C1 segment of cervical spinal cord (tissue), 14 donors: ENCODE data around the gene PRKAR1B.
A peak's percentile ranks its signal among the peaks of the same experiment; 100 is the strongest.

Source experiments
- DNase-seq, 14 donors: peaks; one replicate each; lab custom pipeline; 2025; lab: John Stamatoyannopoulos, UW

Gene PRKAR1B

DNA sequence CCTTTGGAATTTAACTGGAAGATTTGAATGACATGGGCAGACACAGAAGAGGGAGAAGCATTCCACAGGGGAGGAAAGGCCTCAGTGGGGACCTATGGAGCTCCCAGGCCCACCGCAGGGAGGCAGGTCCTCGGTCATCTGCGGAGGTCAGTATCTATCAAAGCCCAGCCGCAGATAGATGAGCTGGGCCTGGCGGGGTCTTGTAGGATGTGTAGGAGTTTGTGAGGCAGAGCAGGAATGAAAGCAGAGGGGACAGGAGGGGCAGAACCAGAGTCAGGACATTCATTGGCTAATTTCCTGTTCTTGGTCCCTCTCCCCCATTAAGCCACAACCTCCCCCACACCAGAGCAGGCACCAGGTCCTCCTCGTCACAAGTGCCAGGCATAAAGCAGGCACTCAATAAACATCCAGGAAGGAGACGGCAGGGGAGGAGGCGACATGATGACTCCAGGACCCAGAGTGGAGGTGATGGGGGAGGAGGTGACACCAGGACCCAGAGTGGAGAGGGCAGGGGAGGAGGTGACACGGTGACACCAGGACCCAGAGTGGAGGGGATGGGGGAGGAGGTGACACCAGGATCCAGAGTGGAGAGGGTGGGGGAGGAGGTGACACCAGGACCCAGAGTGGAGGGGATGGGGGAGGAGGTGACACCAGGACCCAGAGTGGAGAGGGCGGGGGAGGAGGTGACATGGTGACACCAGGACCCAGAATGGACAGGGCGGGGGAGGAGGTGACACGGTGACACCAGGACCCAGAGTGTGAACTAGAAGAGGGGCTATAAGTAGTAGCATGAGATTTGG, 123.7 kb downstream of the PRKAR1B start:
- no peak for DNase-seq

DNA sequence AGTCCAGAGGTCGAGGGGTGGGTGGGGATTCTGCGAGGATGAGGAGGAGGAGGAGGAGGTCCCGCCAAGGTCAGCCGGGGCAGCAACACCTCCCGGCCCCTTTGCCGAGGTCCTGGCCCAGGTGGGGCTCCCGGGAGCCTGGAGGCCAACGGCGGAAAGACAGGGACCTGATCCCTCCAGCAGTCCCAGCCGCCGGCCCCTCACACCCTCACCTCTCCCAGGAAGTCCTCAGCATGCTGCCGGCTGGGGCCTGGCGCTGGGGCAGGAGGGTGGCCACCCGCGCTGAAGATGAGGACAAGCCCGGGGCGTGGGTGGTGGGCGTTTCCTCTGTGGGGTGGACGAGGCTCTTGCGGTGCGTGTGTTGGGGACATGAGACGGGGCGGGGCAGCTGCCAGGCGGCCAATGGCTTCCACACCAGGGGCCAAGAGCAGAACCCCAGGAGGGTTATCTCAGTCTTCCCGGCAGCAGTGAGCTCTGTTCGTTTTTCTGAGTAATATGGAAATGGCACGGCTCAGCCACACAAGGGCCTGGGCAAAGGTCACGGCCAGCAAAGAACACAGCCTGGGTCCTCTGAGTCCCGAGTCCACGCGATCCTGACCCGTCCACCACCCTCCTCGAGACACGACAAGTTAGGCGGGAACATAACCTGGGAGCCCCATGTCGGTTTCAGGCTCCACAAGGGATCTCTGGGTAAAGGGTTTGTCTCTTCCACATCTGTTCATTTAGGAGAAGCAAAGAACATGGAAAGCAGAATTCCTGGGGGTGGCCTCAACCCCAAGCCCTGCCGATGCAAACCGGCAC, 124.5 kb downstream of the PRKAR1B start:
- DNase-seq = no peak

DNA sequence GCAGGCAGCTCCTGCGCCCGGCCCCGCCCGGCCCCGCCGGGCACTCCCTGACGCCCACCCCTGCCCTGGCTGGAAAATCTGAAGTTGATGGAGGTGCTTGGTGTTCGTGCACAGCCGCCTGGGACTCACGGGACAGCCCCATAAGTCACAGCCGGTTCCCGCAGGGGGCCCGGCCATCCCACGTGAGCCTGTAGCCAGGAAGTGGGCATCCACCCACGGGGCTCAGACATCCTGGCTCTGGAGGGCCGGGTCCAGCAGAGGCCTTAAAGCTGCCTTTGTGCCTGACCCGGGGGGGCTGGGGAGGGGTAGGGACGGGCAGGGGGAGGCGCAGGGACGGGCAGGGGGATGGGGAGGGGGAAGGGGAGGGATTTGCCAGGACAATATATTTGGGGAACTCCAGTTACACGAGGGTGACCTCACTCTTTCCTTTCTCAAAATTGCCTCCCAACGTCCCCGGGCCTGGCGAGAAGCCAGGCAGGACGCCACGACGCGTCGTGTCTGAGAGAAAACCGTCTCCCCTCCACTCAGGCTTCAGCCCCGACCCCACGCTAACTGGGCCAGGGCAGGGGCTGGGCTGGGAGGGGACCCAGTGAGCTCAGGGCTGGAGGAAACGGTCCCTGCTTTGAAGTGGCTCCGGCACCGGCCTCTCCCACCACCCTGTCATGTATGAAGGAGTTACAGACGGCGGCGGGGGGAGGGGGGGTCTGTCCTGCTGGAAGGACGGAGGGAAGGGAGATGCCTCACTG, 125.3 kb downstream of the PRKAR1B start:
- DNase-seq = peak in 7 of 14 donors; percentile 13 to 68 (median 38)

DNA sequence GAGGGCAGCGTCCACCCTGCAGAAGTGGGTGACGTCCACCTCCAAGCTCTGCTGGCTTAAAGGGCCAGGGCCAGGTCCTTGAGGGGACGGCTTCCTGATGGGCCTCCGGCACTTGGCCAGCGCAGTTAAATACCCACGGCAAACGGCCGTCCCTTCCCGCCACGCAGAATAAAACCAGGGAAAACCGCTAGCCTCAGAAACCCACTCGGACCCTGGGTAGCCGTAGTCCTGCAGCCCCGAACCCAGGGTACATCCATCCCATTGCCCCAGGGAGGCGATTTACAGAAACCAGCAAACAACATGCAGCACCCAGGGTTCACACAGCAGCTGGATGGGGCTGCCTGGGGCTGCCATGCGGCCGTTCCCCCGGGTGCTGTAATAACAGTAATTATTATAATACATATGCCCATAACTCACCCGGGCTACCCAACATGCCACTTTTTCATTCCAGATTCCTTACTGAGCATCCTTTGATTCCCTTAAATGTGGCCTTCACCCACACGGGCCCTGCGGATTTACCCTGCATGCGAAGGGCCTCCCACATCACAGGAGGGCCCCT, 126.0 kb downstream of the PRKAR1B start:
- DNase-seq = no peak

DNA sequence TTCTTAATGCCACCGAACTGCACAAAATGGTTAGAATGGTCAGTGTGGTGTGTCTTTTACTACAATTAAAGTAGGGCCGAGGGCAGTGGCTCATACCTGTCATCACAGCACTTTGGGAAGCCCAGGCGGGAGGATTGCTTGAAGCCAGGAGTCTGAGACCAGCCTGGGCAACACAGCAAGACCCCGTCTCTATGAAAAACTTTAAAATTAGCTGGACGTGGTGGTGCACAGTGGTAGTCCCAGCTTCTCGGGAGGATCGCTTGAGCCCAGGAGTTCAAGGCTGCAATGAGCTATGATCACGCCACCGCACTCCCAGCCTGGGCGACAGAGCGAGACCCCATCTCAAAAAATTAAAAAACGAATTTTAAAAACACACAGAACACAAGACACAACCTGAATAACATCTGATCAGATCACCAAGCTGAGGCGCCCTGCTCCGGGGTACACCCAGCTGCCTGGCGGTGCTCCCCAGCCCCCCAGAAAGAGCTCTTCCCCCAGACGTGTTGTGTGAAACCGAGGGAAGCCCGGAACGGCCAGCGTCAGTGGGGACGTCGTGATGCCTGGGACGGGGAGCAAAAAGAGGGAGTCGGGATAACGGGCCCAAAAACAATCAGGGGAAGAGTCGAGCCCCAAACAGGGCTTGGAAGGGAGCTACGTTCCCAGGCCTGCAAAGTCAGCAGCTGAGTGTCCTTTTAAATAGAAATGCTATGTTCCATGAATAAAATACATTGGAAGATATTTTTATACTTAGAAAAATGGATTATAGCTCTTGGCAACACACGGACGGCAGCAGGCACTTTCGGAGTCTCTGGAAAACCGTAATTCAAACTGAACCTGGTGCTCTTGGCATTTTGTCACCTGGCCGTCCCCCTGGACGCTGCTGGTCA, 126.7 kb downstream of the PRKAR1B start:
- DNase-seq = no peak

DNA sequence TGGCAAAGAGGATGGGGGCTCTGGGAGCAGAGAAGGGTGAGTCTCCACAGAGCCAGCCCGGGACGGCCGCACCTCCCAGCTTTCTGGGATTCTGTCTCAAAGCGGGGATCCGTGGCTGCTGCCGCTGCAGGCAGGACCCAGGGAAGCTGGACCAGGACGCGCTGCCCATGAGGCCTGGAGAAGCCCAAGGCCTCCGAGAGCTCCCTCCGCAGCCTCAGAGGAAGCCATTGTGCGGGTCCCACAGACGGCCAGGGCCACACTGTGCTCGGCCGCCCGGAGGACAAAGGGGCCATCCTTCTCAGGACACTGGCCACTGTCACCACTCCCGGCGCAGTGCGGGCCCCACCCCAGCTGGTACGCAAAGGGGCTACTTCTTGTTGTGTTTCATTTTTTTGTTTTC, 128.2 kb downstream of the PRKAR1B start:
- peak in 7 of 14 donors; percentile 14 to 77 (median 27) for DNase-seq

DNA sequence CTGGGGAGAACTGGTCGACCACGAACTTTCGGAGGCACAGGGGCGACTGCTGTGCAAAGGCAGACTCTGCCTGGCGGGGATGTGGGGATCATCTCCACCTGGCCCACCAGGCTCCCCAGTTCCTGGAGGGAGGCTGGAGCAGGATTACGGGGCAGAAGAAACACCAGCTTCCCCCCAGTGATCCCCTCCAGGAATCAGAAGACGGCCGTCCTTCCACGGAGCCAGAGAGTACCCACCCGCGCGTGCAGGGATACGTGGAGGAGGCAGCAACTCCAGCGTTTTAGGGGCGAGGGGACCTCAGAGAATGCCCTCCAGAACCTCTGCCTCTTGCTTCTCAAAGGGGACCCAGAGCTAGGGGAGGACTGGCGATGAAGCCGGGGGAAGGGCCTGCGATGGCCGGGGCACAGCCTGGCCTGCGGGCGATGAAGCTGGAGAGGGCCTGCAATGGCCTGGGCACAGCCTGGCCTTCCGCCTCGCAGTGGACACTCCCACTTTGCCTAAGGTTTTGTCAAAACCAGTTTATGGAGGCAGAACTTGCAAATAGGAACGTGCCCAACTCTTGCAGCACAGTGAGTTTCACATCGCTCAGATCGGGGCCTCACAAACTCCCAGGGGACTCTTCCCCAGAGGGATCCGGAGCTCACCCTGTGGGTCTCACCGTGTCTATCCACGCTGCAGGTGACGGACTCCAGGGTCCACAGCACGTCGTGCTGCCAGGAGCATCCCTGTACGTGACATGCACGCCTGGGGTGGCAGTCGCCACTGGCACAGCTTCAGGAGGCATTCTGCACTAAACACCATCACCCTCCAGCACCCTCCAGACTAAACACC, 129.5 kb downstream of the PRKAR1B start:
- peak in 2 of 14 donors; percentile 16 to 57 for DNase-seq

DNA sequence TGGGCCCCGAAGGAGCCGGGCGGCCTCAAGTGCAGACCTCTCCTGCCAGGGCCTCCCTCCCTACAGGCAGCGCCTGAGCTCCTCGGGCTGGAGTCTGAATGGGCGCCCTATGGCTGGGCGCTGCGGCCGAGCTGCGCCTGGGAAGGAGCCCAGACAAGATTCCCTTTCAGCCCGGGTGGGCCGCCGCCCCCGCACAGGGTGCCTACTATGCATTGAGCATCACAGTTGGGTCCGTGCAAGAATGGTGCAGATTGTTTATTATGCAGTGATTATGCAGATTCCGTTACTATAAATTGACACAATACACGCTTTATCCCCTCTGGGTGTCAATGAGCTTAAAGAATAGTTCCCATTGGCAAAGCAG, 130.3 kb downstream of the PRKAR1B start:
- DNase-seq = peak in 7 of 14 donors; percentile 25 to 68 (median 38)

DNA sequence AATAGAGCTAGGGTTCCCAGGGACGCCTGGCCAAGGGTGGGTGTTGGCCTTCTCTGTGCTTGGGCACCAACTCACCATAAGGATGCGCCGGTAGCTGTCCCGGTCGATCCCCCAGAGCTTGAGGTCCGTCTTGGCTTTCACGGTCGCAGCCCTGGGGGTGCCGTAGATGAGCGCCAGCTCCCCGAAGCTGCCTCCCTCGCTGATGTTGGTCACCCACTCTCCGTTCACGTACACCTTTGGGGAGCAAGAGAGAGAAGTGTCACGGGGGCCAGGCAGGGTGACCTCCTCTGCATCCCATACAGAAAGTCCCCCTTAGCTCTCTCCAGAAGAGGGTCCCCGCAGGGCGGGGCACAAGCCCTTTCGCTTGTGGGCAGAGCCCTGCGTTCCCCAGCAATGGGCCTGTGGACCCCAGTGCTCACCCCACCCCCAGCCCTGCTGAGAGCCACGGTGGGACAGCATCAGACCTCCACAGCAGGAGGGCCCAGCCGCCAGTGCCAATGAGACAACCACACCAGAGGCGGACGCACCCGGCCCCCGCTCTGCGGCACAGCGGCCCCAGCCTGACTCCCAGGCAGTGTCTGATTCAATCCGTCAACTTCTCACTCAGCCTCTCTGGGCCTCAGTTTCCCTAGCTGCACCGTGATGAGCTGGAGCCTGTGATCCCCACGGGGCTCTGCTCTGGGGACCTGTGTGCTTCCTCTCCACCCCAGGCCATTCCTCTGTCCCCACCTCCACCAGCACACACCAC, 130.8 kb downstream of the PRKAR1B start:
- DNase-seq = no peak

DNA sequence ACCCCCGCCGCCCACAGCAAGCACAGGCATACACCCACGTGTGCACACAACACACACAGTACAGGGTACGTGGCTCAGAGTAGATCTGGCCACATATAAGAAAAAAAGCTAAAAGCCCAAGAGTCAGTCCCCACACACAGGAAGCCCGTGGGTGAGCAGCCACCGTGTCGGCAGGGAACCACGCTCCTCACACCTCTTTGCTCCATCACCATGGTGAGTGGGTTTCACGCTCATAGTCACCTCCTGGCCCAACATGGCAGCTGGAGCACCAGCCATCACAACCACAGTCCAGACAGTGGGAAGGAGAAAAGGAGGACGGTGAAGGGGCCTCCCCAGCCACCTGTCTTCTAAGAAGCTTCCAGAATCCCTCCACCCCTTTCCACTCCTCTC, 131.5 kb downstream of the PRKAR1B start:
- DNase-seq = no peak

DNA sequence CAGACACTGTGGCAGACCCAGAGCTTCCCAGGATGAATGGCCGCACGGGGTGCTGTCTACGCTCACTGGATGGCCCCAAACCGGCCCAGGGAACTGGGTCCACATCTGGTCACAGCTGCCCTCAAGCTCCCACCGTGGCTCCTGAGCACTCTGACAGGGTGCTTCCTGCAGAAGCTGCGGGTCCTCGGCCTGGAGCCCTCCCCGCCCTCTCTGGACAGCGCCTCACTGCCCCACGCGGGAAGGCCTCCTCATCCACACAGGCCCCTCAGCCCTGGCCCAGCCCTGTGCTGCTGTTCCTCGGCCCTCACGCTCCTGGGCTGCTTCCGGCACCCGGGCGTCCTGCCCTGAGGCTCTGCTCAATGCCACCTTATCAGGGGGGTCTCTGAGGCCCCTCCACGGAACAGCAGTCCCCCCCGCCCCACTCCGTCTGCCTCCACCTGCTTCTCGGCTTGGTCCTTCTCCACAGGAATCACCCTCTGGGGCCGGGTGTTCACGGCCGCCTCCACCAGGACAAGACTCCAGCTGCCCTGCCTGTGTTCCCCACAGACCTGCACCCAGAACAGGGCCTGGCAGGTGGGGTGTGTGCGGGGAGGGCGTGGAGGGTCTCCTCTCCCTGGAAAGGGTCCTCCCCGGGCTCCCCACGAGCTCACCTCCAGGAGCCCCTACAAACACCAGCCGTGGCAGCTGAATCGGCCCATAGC, 132.0 kb downstream of the PRKAR1B start:
- DNase-seq = no peak

DNA sequence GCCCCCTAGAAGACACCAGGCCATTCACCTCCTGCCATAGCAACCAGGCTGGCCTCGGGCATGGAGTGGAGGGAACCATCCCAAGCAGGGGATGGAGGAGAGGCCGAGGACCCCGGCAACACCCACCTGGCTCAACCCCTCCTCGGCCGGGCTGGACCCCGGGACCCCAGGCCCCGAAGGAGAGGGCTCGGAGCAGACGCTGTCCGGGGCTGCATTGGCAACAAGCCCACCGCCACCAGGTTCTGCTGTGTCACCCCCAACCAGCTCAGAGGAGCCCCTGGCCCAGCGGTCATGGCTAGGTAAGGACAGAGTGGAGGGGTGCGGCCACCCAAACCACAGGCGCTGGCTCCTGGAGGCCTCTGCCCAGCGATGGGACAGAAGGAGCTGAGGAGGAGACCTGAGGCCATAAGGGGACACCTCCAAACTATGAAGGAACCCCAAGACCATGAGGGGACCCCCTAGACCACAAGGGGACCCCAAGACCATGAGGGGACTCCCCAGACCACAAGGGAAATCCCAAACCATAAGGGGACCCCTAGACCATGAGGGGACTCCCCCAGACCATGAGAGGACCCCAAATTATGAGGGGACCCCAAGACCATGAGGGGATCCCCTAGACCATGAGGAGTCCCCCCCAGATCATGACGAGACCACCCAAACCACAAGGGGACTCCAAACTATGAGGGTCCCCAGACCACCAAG, 132.7 kb downstream of the PRKAR1B start:
- no peak for DNase-seq

DNA sequence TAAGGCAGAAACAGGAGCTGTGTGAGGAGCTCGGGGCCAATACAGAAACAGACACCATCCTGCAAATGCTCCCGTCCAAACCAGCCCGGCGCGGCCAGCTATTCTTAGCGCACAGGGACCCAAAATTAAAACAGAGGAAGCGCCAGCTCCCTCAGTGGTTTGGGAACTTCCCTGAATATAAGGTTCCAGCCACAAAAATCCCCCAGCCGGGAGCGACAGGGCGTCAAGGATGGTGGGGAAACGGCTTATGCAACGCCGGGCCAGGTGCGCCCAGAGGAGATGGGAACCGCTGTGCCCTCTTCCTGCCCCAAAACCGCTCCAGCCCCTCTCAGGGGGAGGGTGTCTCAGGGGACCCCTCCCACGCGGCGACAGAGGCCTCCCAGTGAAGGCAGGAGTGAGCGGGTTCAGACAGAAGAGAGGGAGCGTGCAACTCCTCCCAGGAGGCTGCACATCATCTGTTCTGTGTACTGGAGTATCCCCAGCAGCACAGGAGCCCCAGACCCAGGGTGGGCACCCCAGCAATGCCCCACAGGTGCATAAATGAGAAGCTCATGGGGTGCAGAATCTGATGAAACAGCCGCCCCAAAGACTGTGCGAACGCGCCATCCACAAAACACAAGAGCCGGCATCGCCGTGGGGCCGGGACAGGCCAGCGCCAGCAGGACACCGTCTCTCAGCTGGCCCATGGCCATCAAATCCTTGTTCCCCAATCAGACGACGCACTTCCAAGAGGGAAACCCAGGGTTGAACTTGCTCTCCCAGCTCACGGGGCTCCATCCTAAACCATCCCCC, 133.6 kb downstream of the PRKAR1B start:
- DNase-seq = no peak

DNA sequence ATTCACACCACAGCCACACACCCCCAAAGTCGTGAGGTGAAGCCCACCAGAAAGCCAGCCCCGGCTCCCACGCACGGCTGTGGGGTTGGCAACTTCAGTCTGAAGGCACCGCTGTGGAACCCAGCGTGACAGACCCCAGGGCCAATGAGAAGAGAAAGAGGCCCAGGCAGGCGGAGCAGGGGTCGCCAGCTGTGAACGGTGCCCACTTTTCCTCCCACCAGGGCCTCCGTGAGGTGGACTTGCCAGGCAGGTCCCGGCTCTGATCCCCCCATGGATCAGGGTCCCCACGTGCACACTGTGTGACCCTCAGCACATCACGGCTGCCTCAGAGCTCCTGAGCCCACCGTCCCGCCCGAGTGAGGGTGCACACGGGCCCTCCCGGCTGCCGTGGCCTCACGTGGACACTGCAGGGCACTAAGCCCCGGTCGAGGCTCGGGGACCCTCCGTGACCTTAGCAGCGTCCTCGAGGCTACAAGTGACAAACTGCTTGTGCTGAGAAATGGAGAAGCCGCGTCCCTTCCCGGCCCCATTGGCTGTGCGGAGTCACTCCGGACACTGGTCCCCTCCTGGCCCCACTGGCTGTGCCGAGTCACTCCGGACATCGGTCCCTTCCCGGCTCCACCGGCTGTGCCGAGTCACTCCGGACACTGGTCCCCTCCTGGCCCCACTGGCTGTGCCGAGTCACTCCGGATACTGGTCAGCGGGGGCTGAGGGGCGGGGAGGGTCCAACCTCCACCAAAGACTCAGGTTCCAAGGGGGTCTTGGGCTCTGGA, 135.0 kb downstream of the PRKAR1B start:
- no peak for DNase-seq

DNA sequence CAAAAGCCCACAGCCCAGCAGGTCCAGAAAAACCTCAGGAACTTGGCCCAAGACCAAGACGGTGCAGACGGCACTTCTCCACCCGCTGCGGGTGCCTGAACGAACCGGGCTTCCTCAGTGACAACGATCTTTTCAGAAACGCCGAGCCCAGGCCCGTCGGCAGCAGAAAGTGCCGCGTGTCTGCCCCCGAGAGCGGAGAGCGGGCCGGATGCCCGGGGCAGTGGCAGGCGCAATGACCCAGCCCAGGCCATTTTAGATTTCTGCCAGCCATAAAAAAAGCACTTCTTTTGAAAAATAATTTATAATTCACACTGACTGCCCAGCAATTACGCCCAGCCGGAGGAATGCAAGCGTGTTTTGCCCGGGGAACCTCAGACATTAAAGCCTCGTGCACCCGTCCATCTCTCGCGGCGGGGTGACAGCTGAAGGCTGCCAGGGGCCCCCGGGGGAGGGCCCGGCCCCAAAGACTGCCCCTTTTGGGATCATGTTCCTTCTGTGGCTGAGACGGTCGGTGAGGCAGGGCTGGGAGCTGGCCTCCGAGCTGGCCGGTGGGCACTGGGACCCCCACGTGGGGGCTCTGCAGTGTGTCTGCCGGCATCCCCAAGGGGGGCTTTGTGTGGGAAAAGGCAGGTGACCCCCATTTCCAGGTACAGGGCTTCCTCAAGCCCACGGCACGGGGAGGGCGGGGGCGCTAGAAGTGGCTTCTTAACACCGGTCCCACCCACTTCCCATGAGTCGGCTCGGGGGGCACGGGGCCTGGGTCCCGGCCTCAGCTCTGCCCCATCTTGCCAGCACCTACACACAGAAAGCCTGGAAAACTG, 136.1 kb downstream of the PRKAR1B start:
- DNase-seq = peak in 5 of 14 donors; percentile 14 to 62 (median 37)
